GM12872 (cell line): ENCODE data around the gene GPR141.

ENCODE experiments used
- TF ChIP-seq, protein P1 (sequence below): IDR thresholded peaks from 3 replicates; pipeline ENCODE4 v1.5.1; 2011; ENCODE audit warnings: low read depth, mild to moderate bottlenecking, low read length, moderate library complexity; ENCODE audit not compliant: insufficient read depth

The GPR141 gene

GRCh38 chr7:37671876-37672275 is 11.7 kb upstream of the GPR141 start:
- TF ChIP-seq, protein P1, sequence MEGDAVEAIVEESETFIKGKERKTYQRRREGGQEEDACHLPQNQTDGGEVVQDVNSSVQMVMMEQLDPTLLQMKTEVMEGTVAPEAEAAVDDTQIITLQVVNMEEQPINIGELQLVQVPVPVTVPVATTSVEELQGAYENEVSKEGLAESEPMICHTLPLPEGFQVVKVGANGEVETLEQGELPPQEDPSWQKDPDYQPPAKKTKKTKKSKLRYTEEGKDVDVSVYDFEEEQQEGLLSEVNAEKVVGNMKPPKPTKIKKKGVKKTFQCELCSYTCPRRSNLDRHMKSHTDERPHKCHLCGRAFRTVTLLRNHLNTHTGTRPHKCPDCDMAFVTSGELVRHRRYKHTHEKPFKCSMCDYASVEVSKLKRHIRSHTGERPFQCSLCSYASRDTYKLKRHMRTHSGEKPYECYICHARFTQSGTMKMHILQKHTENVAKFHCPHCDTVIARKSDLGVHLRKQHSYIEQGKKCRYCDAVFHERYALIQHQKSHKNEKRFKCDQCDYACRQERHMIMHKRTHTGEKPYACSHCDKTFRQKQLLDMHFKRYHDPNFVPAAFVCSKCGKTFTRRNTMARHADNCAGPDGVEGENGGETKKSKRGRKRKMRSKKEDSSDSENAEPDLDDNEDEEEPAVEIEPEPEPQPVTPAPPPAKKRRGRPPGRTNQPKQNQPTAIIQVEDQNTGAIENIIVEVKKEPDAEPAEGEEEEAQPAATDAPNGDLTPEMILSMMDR = no peak

DNA sequence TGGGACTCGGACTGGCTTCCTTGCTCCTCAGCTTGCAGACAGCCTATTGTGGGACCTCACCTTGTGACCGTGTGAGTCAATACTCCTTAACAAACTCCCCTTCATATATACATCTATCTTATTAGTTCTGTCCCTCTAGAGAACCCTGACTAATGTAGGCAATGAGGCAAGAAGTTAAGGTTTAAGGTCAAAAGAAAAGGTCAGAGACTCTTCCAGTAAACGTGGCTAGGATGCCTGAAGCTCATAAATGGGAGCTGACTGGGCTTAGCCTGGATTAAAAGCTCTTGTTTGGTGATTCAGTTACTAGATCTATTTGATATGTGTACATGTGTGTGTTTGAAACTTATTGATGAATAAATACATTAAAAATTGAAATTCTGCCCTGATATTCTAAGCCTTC is 10.6 kb upstream of the GPR141 start:
- TF ChIP-seq, protein P1 = no peak

DNA sequence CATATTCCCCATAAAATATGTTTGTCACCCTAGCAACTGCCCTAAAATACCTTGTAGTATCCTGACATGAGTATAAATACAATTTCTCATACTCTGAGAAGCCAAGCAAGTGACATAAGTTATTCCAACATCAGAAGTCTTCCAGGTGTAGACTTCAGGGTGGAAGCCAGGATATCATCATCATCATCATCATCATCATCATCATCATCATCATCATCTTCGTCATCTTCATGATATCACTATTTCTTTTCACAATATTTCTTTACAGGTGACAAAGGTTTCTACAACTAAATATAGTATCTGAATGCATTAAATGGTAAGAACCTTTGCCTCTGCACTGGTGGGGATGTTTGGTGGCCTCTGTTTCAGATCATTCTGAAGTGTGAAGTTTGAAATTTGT is 10.0 kb upstream of the GPR141 start:
- TF ChIP-seq, protein P1 = no peak

- TF ChIP-seq, protein P1 = no peak
These were observed 9.0 kb upstream of the GPR141 start for GRCh38 chr7:37674531-37674930.

DNA sequence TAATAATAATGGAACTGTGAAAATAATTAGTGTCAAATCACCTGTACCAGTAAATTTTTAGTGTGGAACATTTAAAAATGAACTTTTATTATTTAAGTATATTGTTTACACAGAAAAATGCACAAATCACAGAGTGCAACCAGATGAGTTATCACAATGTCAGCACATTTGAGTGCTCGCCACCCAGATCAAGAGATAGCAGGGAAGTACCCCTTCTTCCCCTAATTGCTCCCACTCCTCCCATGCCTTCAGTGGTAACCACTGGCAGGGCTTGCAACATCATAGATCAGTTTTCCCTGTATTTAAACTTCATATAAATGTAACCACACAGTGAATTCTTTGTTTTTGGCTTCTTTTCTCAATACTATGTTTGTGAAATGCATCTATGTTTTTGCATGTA is 7.8 kb upstream of the GPR141 start:
- TF ChIP-seq, protein P1 = no peak

DNA sequence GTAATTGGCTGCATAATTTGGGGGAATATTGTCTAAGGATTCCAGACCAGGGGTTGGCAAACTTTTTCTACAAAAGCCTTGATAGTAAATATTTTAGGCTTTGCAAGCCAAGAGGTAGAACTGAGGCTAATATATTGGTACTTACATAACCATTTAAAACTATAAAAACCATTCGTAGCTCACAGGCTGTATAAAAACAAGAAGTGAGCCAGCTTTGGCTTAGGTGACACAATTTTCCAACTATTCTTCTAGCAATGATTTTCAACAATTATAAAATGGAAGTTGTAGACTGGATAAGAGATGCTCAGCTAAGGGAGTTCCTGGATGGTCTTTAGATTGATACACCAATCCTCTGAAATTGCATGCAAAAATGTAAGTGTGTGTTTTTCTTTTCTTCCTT is 1.4 kb downstream of the GPR141 start:
- TF ChIP-seq, protein P1 = no peak

DNA sequence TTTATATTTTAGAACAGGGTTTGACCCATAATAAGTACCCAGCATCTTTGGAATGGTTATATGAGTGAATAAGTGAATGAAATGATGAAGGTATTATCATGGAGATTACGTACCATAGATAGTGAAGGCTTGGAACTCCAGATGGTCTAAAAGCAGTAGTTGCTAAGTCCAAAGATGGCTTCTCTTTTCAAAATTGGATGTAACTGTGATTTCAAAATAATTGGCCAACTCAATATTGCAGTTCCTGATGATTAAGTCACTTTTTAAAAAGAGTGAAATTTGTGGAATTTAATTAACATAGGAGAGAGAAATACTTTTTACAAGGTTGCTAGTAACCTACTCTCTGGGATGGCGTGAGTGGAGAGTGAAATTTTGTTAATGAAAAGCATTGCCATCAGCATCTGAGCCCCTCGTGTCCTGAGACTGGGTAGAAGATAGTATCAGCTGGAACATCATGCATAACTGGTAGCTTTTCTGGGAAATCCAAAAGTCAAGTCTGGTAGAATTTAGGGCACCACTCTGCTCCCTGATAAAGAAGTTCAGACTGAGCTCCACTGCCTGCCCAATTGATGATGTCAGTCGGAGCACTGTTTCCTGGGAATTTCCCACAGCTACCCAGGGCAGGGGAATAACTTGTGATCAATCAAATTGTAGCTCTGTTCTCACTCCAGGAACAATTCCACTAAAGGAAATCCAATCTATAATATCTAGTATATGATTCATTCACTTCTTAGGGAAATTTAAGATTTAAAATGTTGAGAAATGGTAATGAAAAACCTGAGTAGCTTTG is 3.2 kb downstream of the GPR141 start:
- TF ChIP-seq, protein P1 = no peak
